Fibroblast of peridontal ligament (primary cell): ENCODE measurements around the gene ZNF32.
A peak's percentile ranks its signal among the peaks of the same experiment; 100 is the strongest.

ENCODE experiments used
- DNase-seq: peaks from one replicate; pipeline ENCODE4 v3.0.0-alpha.2; 2010; ENCODE audit errors: extremely low read depth

The ZNF32 gene, protein sequence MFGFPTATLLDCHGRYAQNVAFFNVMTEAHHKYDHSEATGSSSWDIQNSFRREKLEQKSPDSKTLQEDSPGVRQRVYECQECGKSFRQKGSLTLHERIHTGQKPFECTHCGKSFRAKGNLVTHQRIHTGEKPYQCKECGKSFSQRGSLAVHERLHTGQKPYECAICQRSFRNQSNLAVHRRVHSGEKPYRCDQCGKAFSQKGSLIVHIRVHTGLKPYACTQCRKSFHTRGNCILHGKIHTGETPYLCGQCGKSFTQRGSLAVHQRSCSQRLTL

DNA sequence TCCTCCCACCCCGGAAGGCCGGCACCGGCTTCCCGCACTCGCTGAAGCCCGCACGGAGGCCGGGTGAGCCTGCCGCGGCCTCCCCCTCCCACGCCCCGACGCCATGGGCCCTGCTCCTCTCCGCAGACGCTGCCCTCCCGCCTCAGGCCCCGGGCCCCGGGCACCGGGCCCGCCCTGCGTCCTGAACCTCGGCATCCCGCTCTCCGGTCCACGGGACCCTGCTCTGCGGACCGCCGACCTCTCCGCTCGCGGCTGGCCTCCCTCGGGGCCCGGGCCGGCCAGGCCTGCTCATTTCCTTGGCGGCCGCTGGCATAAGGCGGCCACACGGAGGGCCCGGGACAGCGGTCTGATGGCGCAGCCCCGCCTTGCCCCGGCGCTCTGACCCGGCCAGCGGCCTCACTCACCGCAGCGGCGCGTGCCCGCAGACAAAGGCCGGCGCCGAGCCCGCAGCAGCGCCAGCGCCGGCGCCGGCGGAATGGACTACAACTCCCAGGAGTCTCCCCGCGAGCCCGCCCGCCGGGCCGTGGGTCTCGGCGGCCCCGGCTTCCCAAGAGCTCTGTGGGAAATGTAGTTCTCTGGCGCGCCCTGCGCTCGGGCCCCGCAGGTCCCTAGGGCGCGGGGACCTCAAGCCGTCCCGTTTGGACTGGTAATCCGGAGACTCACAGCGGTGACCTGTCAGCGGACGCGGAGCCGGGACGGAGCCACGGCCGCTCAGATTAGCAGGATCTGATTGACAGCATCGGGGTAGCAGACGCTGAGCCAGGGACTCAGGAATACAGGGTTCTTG is at the start of gene ZNF32:
Gene ZNF32 (minus strand): TSS at position 484 of the 787 bp plus-strand sequence. CDS start 2,748 bp downstream, outside the sequence.
- peak; percentile 80 for DNase-seq

DNA sequence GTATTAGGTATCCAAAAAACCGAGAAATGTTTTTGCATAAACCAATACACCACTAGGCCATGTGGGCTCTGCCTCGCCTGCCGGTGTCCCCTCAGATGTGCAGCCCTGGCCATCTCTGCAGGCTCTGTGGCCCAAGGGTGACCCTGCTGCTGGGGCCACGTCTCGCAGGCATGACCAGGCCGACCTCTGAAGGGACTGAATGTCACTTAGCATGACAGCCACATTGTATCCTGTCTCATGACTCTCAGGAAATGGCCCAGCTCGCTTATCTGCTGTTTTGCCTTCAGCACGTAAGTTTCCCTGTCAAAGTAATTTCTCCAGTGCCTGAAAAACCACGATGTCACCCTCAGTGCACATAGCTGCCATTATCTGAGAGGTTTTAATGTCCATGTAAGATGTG is 49.5 kb upstream of the ZNF32 start:
- no peak for DNase-seq

DNA sequence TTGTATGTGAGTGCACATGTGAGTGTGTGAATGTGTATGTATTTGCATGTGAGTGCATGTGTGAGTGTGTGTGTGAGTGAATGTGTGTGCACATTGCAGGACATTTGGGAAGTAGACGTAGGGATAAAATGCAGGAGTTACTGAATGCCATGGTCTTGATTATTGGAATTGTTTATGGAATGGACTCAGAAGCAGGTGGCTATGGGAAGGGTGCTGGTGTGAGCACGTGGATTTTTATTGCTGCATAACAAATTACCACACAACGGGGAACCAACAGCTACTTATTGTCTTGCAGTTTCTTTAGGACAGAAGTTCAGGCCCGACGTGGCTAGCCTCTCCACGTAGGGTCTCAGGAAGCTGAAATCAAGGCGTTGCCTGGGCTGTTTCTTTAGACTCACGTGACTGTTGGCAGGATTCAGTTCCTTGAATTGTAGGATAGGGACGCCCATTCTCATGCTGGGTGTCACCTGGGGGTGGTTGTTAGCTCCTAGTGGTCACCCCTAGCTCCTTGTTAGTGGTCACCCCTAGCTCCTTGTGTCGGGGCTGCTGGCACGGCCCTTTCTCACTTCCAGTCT is 48.3 kb upstream of the ZNF32 start:
- DNase-seq = no peak

DNA sequence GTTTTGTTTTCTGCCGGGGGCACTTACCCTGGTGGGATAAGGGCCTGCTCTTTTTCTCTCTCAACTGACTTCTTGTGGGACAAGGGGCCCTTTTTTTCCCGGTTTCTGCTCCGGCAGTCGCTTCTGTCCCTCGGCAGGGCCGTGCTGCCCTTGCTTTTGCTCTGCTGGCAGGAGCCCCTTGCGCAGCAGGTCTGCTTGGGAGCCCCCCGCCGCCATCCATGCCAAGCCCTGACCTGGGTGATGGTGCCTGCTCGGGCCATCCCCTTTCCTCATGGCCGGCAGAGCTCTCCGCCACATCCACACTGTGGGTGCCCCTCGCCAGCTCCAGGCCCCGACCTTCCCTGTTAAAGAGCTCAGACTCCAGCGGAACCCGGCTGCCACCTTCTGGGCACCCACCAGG is 47.0 kb upstream of the ZNF32 start:
- DNase-seq = no peak

DNA sequence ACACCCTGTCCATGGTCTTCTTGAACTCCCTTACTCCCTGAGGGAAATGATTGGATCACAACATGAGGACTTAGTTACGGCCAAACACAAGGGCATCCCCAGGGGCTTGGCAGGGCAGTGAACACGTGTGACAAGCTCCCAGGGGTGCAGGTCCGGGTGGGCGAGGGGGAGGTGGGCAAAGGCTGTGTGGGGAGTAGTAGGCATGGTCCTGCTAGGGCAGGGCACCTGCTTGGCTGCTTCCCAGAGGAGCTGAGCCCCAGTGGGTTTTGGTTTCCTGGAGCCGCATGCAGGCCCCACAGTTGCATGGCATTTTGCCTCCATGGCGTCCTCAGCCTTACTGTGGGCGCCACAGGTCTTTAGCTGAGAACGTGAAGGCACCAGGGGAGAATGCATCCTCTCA is 46.6 kb upstream of the ZNF32 start:
- DNase-seq = no peak

DNA sequence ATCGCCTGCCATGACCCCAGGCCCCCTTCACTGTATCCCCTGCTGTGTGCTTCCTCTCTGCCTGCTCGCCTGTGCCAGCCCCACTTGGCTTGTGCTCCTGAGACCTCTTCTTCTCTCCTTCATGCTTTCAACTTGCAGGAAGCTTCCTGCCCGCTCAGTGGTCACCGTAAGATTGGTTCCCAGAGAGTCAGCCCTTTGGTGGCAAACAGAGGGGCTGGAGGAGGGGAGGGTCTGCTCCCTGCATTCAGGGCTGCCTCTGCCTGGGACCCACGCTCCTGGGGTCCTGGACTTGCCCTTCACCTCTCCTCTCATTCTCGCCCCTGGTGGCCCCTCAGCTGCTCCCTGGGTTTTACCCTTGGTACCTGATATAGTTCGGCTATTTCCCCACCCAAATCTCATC is 45.8 kb upstream of the ZNF32 start:
- no peak for DNase-seq

DNA sequence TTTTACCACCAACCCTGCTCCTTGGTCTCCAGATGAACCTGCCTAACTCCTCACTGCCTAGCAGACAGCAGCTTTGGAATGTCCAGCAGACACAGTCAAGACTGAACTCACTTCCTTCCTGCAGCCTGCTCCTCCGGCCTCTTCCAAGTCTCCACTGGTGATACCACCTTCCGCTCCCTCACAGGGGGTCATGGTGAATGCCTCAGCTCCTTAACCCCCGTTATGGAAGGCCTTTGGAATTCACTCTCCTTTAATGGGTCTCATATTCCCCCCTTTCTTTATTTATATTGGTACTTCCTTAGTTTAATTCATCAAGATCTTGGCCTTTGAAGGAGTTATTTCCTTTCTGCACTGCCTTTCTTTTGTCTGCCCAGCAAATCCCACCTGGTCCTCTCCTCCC is 44.9 kb upstream of the ZNF32 start:
- no peak for DNase-seq

DNA sequence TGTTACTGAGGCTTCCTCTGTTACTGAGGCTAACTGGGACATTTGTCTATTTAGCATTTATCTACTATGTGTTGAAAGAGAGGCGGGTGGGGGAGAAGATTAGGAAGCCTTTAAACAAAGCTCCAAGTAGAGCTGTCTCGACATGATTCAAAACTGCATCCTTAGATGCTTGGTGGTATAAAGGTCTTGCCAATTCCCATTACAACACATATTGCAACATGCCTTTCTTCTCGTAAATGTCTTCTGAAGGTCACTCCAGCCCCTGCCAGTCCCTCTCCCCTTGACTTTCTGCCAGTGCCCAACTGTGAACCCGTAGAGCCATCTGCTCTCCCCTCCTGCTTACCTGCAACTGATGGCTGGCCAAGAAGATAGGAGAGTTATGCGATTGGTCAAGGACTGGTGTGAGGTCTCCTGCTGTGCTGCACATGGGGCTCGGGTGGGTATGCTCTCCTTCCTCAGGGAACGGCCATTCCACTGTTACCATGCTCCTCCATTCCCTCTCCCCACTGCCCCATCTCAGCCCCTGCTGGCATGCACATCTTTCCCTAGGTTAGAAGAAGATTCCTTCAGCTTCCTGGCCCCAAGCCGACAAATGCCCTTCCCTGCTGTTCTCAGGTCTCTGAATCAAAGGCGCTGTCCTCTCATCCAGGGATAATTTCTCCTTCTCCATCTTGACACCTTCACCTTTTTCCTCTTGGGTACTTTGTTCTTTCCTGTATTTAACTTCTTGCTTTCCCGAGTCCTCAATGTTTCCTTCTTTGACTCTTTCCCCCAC is 43.6 kb upstream of the ZNF32 start:
- peak; percentile 88 for DNase-seq

DNA sequence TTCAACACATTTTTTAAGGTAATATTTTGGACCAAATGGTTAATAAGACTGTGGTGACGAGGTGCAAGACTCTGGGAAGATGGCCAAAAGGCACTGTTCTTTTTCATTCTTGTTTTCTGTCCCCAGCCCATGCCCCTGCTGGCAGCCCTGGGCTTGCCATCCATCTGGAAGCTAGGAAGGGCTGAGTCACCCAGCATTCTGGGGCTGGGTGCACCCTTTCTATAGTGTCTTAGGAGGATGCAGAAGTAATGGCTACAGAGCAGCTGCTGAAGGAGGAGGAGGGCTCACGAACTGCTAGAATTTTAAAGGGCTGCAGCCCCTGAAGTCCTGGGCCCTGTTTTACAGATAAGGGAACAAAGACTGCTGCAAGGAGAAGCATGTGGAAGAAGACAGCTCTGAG is 42.8 kb upstream of the ZNF32 start:
- no peak for DNase-seq

DNA sequence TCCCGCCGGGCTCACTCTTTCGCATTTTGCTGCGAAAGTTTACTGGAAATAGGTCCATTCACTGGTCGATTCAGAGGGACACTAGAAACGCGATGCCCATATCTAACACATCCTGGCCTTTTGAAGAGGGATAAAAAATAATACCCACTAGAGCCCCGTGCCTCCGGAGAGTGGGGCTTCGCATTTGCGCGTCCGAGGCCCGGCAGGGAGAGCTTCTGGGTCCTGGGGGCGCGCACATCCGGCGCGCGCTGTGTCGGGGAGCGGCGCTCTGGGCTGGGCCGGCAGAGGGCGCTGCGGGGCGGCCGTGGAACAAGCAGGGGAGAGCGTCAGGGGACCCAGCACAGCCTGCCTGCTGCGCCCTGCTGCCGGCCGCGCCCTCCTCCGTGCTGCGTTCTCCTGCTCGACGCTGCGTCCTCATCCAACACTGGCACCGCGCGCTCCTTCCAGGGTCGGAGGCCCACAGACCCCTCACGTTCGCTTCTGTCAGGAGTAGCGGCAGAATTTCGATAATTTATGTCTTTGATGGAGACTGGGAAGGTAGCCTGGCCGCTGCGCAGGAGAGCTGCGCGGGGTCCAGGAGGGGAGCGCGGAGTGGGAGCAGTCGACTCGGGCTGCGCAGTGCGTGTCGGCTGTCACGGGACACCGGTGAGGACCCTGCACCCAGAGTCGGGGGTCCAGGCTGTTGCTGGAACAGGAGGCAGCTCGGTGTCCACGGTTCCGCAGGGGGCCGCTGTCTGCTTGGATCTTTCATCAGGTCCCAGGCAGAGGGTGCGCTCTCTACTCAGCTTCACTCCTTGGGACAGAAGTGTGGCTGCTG is 41.5 kb upstream of the ZNF32 start:
- peak; percentile 76 for DNase-seq

DNA sequence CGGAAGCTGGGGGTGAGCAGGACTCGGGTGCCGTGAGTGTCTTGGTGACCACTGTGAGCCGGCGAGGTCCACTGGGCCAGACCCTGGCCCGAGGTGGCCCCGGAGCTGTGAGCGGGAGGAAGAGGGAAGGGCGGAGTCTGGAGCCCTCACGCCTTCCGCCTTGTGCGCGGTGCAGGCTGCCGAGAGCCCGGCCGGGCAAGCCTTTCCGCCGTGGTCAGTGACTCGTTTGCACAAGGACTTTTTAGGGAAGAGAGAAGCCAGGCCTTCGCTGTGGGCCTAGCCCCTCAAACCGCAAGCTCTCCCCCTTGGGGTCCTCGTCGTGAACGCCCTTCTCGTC is 40.9 kb upstream of the ZNF32 start:
- no peak for DNase-seq

DNA sequence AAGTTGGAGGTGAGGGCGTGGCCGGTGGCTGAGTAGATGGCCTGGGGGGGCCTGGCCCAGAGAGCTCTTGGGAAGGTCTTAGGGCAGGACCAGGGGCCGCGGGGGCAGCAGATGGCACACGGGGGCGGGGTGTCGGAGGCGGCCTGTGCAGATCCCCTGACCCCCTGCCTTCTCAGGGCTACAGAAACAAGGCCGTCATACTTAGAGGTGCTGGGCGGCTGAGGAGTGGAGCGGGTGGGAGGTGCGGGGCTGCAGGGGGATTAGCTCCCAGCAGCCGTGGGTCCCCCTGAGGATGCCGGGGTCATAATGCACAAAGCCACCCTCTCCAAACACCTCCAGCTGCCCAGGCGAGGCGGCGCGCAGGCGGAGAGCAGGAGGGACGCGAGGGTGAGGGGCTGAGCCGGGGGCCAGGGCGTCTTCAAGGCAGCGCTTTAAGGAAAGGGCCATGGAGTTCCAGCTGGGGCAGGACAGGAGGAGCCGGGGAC is 40.4 kb upstream of the ZNF32 start:
- no peak for DNase-seq

DNA sequence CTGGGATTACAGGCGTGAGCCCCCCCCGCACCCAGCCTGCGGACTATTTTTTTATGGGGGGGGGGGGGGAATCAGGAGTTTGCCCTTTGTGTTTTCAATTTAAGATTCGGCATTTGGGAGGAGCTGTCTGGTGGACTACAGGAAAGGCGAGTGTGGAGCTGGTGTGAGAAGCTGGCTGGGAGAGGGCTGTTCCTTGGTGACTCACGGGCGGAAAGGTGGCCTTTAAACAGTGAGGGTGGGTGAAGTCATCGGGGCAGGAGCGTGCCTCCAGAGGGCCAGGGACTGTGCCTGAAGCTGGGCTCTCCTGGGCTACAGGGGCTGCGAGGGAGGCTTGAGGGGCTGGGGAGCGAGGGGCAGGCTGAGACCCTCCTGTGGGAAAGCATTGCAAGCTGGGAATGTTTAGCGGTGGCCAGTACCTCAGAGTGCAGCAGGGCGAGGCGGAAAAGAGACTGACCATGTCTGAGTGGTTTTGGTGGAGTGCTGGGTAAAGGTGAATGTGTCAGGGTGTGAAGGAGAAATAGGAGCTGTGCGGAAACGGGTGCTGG is 39.7 kb upstream of the ZNF32 start:
- DNase-seq = no peak

DNA sequence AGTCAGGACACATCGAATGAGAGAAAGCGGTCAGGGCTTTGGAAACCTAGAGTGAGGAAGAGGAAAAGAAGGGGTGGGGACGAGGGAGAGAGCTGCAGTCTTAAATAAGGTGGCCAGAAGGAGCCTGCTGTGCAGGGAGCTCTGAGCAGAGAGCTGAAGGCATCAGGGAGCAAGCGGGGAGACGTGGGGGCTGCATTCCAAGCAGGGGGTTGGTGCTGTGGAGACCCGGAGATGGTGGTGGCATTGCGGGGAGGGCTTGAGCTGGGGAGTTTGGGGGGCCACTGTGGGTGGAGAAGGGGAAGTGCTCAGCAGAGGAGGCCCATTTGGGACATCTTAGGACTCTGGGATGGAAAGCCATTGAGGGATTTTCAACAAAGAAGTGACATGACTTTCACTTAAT is 38.7 kb upstream of the ZNF32 start:
- DNase-seq = no peak

DNA sequence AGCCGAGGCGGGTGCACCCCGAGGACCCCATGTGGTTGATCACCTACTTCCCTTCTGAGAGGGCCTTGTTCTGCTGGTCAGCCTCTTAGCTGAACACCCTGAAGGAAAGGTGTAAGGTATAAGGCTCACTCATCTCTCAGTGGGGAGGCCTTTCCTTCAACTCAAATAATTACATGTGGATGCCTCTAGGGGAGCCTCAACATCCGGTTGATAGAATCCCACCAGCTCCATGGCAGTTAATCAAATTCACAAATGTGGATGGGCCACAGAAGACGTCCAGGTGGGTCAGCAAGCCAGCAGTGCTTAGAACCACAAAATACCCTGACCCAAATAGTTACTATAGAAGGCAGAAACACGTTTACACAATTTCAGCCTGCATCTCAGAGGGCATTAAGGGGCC is 37.7 kb upstream of the ZNF32 start:
- DNase-seq = no peak

DNA sequence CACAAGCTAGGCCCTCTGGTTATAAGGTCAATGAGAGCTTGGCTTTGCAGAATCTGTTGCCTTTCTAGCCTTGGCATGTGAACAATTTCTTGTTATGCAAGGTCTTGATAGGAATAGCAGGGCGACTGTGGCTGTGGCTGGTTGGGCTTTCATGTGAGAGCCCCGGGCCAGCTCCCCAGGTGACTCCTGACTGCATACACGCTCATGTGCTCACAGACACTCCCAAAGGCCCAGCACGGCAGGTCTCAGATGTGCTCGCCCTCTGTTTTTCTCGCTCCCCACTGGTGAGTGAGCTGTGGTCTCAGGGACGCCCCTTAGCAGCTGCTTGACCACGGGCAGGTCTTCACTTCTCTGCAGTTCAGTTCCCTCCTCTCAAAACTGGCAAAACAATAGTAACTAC is 37.1 kb upstream of the ZNF32 start:
- no peak for DNase-seq

DNA sequence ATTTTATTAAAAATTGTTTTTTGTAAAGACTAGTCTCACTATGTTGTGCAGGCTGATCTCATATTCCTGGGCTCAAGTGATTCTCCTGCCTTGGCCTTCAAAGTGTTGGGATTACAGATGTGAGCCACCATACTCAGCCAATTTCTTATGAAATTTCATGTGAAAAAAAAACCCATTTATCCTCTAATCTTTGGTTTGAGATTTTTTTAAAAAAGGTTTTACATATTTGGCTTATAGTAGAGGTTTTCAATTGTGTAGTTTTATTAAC is 35.5 kb upstream of the ZNF32 start:
- no peak for DNase-seq

DNA sequence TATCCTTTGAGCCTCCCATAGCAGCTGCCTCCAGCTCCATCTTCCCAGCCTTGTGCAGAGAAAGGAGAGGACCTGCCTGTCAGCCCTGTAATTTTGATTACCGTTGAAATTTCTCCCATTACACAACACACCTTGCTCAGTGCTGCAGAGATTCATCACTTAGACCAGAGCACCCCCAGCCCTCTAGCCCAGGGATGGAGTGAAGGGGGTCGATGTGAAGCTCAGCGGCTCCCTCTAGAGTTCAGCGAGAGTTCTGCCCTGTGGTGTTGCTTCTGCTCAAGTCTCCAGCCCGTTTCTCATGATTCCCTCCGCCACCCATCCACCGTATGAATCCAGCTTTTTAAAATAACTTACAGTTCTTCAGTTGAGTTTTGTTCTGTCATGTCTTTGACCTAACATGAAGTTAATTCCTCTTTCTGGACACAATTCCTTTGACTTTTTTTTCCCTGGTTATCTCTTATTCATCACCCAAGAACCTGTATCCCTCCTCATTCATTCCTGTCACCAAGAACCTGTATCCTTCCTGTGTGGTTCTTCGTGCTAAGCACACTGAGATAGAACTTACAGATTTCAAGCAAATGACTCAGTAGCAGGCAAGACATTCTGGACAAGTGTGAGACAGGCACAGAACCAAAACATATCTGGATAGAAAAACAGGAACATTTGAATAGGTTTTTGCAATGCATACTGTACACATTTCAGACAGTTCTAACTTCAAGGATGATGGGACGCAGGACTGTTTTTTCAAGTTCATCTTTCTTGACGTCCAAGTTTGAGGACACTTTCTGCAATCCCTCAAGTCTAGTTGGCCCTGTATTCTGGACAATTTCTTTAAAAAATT is 35.0 kb upstream of the ZNF32 start:
- no peak for DNase-seq

DNA sequence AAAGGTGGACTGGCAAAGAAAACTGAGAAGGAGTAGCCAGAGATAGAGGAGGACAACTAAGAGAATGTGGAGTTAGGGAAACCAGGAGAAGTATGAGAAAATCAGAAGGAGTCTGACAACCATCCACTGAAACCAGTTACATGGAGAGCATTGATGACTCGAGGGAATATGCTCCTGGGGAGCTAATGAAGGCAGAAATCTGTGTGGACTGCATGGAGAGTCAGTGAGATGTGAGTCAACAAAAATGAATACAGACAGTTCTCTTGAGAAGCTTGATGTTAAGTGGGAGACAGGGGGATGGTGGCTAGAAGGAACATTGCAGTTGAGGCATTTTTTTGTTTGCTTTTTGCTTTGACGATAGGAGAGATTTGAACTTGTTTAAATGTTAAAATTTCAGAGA is 34.3 kb upstream of the ZNF32 start:
- peak; percentile 38 for DNase-seq

DNA sequence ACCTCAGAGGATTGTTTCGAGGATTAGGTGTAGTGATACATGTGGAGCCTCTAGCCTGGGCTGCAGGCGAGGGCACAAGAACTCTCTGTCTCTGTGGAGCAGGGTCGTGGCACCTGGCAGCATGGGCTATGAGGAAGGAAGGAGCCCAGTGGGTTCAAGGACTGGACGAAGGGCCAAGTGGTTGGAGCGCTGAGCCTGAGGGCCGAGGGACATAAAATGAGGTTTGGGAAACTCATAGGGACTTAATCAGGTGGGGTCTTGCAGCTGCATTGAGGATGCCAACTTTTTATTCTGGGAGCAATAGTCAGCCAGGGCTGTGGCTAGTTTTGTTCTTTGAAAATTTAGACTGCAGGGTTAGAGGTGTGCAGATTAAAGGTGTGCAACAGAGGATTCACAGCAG is 33.0 kb upstream of the ZNF32 start:
- no peak for DNase-seq

DNA sequence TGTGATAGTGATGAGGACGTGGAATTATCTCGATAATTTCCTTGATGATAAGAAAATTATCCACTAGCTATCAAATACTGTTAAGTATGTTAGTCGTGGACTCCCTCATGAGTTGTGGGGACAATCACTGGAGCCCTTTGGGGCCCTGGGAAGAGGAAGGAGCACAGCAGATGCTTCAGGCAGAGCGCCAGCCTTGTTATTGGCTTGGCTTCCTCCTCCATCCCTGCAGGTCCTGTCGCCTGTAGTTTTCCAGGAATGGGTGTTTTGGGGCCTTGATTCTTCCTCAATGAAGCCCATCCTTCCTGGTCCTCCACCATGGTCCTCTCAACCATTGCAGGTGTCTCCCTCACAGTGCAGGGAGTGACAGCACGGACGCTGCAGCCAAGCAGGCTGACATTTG is 32.5 kb upstream of the ZNF32 start:
- DNase-seq = no peak
